Vagina (tissue), 2 donors: ENCODE measurements around the gene ADAMTS2.

Experiments used
- CTCF ChIP-seq, 3 experiments: fragments of 450-650 bp in 2 of 3; fragments of 200-600 bp in 1 of 3; sonication (generic) in 1 of 3; IDR thresholded peaks; one replicate each; pipeline ENCODE4 v1.5.1; 2017 to 2019; ENCODE audit warnings: antibody characterized with exemption in 3 of 3, mild to moderate bottlenecking in 2 of 3, moderate library complexity in 2 of 3
- POLR2AphosphoS5 ChIP-seq, 2 donors: sonication (generic); formaldehyde crosslinking; IDR thresholded peaks; one replicate each; pipeline ENCODE4 v1.9.0; 2017; ENCODE audit warnings: antibody characterized with exemption in 2 of 2, mild to moderate bottlenecking in 2 of 2, low read depth in 1 of 2; ENCODE audit not compliant: insufficient read depth in 1 of 2

GRCh38 chr5:179131886-179132585 lies 213.2 kb downstream of the ADAMTS2 start:
- TF ChIP-seq CTCF (IDR thresholded peaks at IDR 0.05) (no peak), POLR2AphosphoS5 (IDR thresholded peaks at IDR 0.05; ENCODE audit: insufficient read depth in 1 of 2, low read depth in 1 of 2) (no peak)
